H1 (cell line): ENCODE results near the gene CDH12. TPM values are rescaled to one million over a fixed set of nuclear protein-coding genes. Genes with fewer than 3 reads are reported as not detected.

ENCODE experiments used
- CTCF ChIA-PET: fragments of 300-600 bp; sonication (Branson Sonifier 250); formaldehyde crosslinking; loops from one replicate; lab custom pipeline; 2021; ENCODE audit not compliant: partially characterized antibody; lab: Charles Lee
- POLR2A ChIA-PET: fragments of 300-600 bp; sonication (Branson Sonifier 250); formaldehyde crosslinking; loops from one replicate; lab custom pipeline; 2021; ENCODE audit warnings: inconsistent platforms; ENCODE audit not compliant: partially characterized antibody; lab: Charles Lee
- DNase-seq, 2 experiments: peaks; one replicate each; pipeline versions ENCODE4 v3.0.0 to v3.0.0-alpha.2; 2010 to 2022; ENCODE audit warnings: low spot score in 2 of 2, low read depth in 1 of 2, mixed read lengths in 1 of 2
- FAIRE-seq: peaks from 2 replicates; lab custom pipeline; 2011; peaks lifted over from hg19 to GRCh38; lab: Jason Lieb, UNC
- H2AFZ ChIP-seq: 2 replicates; pipeline ENCODE4 v1.8.1; 2012; ENCODE audit warnings: low read length, inconsistent platforms
- H2AK5ac ChIP-seq: 2 replicates; pipeline ENCODE4 v1.6.1; 2013; ENCODE audit warnings: low read depth, low read length
- H2BK120ac ChIP-seq: replicated peaks from 2 replicates; pipeline ENCODE3; 2013; ENCODE audit warnings: low read depth, low read length, inconsistent platforms
- H2BK12ac ChIP-seq: 2 replicates; pipeline ENCODE4 v1.6.1; 2013; ENCODE audit warnings: low read depth, low read length
- H2BK15ac ChIP-seq: 2 replicates; pipeline ENCODE4 v1.6.1; 2013; ENCODE audit warnings: low read length
- H2BK20ac ChIP-seq: 2 replicates; pipeline ENCODE4 v1.6.1; 2013; ENCODE audit warnings: low read length
- H2BK5ac ChIP-seq: 2 replicates; pipeline ENCODE4 v1.6.1; 2013; ENCODE audit warnings: low read depth, low read length
- H3K14ac ChIP-seq: 2 replicates; pipeline ENCODE4 v1.6.1; 2013; ENCODE audit warnings: inconsistent platforms; ENCODE audit not compliant: insufficient read length
- H3K18ac ChIP-seq: 2 replicates; pipeline ENCODE4 v1.6.1; 2013; ENCODE audit warnings: low read length; ENCODE audit errors: extremely low read depth
- H3K23ac ChIP-seq: 2 replicates; pipeline ENCODE4 v1.6.1; 2013; ENCODE audit warnings: inconsistent platforms; ENCODE audit not compliant: insufficient read length
- H3K23me2 ChIP-seq: 2 replicates; pipeline ENCODE4 v1.6.1; 2013; ENCODE audit warnings: low read depth, low read length
- H3K27ac ChIP-seq: 2 replicates; pipeline ENCODE4 v1.6.1; 2011; ENCODE audit warnings: low read depth, low read length, inconsistent platforms
- H3K27me3 ChIP-seq, 4 experiments: replicated peaks in 1 of 4; 1 replicate in 1 of 4; 2 replicates in 3 of 4; pipeline versions ENCODE4 v1.6.1 to v1.8.1; 2011 to 2013; ENCODE audit warnings: low read length in 3 of 4, mild to moderate bottlenecking in 3 of 4, inconsistent platforms in 2 of 4, mixed read lengths in 2 of 4, moderate library complexity in 1 of 4; ENCODE audit not compliant: control insufficient read depth in 3 of 4, insufficient read depth in 3 of 4; ENCODE audit errors: extremely low read depth in 1 of 4
- H3K36me3 ChIP-seq, 4 experiments: 2 replicates each; pipeline versions ENCODE4 v1.6.1 to v1.8.1; 2011 to 2013; ENCODE audit warnings: mild to moderate bottlenecking in 4 of 4, low read length in 3 of 4, moderate library complexity in 2 of 4, control low read depth in 1 of 4, inconsistent platforms in 1 of 4; ENCODE audit not compliant: insufficient read depth in 4 of 4, control insufficient read depth in 2 of 4
- H3K4ac ChIP-seq: replicated peaks from 2 replicates; pipeline ENCODE3; 2013; ENCODE audit warnings: low read length, low read depth, mixed read lengths, inconsistent platforms; ENCODE audit not compliant: insufficient read length
- H3K4me1 ChIP-seq, 4 experiments: replicated peaks in 1 of 4; 1 replicate in 1 of 4; 2 replicates in 3 of 4; pipeline versions ENCODE4 v1.6.1 to v1.8.1; 2011 to 2013; ENCODE audit warnings: low read length in 3 of 4, inconsistent platforms in 2 of 4, mixed read lengths in 1 of 4; ENCODE audit not compliant: insufficient read depth in 4 of 4, control insufficient read depth in 3 of 4
- H3K4me2 ChIP-seq, 2 experiments: 2 replicates each; pipeline versions ENCODE4 v1.6.1 to v1.8.1; 2011 to 2013; ENCODE audit warnings: low read depth in 2 of 2, low read length in 2 of 2, control low read depth in 1 of 2, inconsistent platforms in 1 of 2, mild to moderate bottlenecking in 1 of 2; ENCODE audit not compliant: insufficient read depth in 1 of 2
- H3K4me3 ChIP-seq, 4 experiments: fragments of 200-600, 300-600 bp in 1 of 4; sonication (generic), shearing (Covaris generic), sonication (Bioruptor Twin) in 1 of 4; 2 replicates each; pipeline versions ENCODE4 v1.5.1 to v1.8.1; 2011 to 2016; ENCODE audit warnings: low read length in 4 of 4, low read depth in 3 of 4, control low read depth in 2 of 4, inconsistent platforms in 2 of 4, mild to moderate bottlenecking in 2 of 4, mixed read lengths in 1 of 4, moderate library complexity in 1 of 4; ENCODE audit not compliant: insufficient read depth in 2 of 4; ENCODE audit errors: extremely low read depth in 1 of 4
- H3K56ac ChIP-seq: replicated peaks from 2 replicates; pipeline ENCODE3; 2013; ENCODE audit warnings: low read depth, mild to moderate bottlenecking, mixed read lengths, low read length, inconsistent platforms; ENCODE audit not compliant: insufficient read length
- H3K79me1 ChIP-seq: 2 replicates; pipeline ENCODE4 v1.6.1; 2013; ENCODE audit warnings: low read depth, low read length, control low read depth
- H3K79me2 ChIP-seq, 2 experiments: 2 replicates each; pipeline versions ENCODE4 v1.6.1 to v1.8.1; 2012 to 2013; ENCODE audit warnings: low read length in 2 of 2, mild to moderate bottlenecking in 2 of 2, inconsistent platforms in 1 of 2; ENCODE audit not compliant: insufficient read depth in 2 of 2, control insufficient read depth in 1 of 2
- H3K9ac ChIP-seq, 4 experiments: replicated peaks in 1 of 4; 1 replicate in 1 of 4; 2 replicates in 3 of 4; pipeline versions ENCODE4 v1.6.1 to v1.8.1; 2011 to 2013; ENCODE audit warnings: low read depth in 3 of 4, low read length in 3 of 4, control low read depth in 2 of 4, mild to moderate bottlenecking in 2 of 4, moderate library complexity in 2 of 4, inconsistent platforms in 1 of 4; ENCODE audit errors: extremely low read depth in 1 of 4
- H3K9me3 ChIP-seq, 2 experiments: 2 replicates each; pipeline versions ENCODE4 v1.6.1 to v1.8.1; 2012 to 2013; ENCODE audit warnings: mild to moderate bottlenecking in 2 of 2, moderate library complexity in 2 of 2, control low read depth in 1 of 2, inconsistent platforms in 1 of 2, low read depth in 1 of 2, low read length in 1 of 2, mixed read lengths in 1 of 2; ENCODE audit not compliant: insufficient read depth in 2 of 2
- H4K20me1 ChIP-seq, 2 experiments: replicated peaks in 1 of 2; 2 replicates each; pipeline versions ENCODE3 to v1.8.1; 2011 to 2013; ENCODE audit warnings: inconsistent platforms in 2 of 2, low read length in 2 of 2, mild to moderate bottlenecking in 1 of 2; ENCODE audit not compliant: insufficient read depth in 2 of 2, control insufficient read depth in 1 of 2
- H4K5ac ChIP-seq: 2 replicates; pipeline ENCODE4 v1.6.1; 2013; ENCODE audit warnings: low read length, low read depth, mixed read lengths, inconsistent platforms; ENCODE audit not compliant: insufficient read length
- H4K8ac ChIP-seq: 2 replicates; pipeline ENCODE4 v1.8.0; 2013; ENCODE audit warnings: mild to moderate bottlenecking, moderate library complexity, low read length, inconsistent platforms; ENCODE audit not compliant: insufficient read depth; ENCODE audit errors: extremely low read depth
- H4K91ac ChIP-seq: replicated peaks from 2 replicates; pipeline ENCODE3; 2013; ENCODE audit warnings: low read length, mixed read lengths, inconsistent platforms; ENCODE audit not compliant: insufficient read length
- ATF3 ChIP-seq: IDR thresholded peaks from 2 replicates; pipeline ENCODE4 v1.6.1; 2011; ENCODE audit warnings: low read depth, mild to moderate bottlenecking, low read length; ENCODE audit not compliant: insufficient read depth
- CEBPB ChIP-seq: IDR thresholded peaks from 2 replicates; pipeline ENCODE4 v1.6.1; 2012; ENCODE audit warnings: low read depth, low read length
- CHD1 ChIP-seq: IDR thresholded peaks from 2 replicates; pipeline ENCODE4 v1.6.1; 2012; ENCODE audit warnings: low read depth, low read length, improper control_type of control experiment
- CREB1 ChIP-seq: IDR thresholded peaks from 2 replicates; pipeline ENCODE4 v1.6.1; 2012; ENCODE audit warnings: inconsistent platforms
- E2F6 ChIP-seq: IDR thresholded peaks from 2 replicates; pipeline ENCODE4 v1.6.1; 2012; ENCODE audit warnings: inconsistent platforms
- EP300 ChIP-seq, 2 experiments: IDR thresholded peaks; 1 replicate in 1 of 2; 2 replicates in 1 of 2; pipeline ENCODE4 v1.6.1; 2011 to 2012; ENCODE audit warnings: low read depth in 2 of 2, low read length in 2 of 2, mild to moderate bottlenecking in 2 of 2, borderline replicate concordance in 1 of 2, inconsistent platforms in 1 of 2, moderate library complexity in 1 of 2
- EZH2 ChIP-seq: fragments of 200-600 bp; sonication (generic); IDR thresholded peaks from 2 replicates; pipeline ENCODE4 v1.7.1; 2012; ENCODE audit warnings: low read depth, mild to moderate bottlenecking, moderate library complexity, low read length, inconsistent platforms; ENCODE audit not compliant: severe bottlenecking
- FOSL1 ChIP-seq: IDR thresholded peaks from 2 replicates; pipeline ENCODE4 v1.6.1; 2011; ENCODE audit warnings: mild to moderate bottlenecking, low read depth, low read length, moderate library complexity; ENCODE audit not compliant: insufficient read depth
- GTF2F1 ChIP-seq: IDR thresholded peaks from 2 replicates; pipeline ENCODE4 v1.6.1; 2012; ENCODE audit warnings: low read depth, low read length, improper control_type of control experiment, borderline replicate concordance
- JUND ChIP-seq: IDR thresholded peaks from 2 replicates; pipeline ENCODE4 v1.6.1; 2011; ENCODE audit warnings: mild to moderate bottlenecking, improper control_type of control experiment, low read length
- SAP30 ChIP-seq: fragments of 300-600 bp; sonication (generic); IDR thresholded peaks from 2 replicates; pipeline ENCODE4 v1.7.1; 2012; ENCODE audit warnings: low read length, moderate library complexity, mild to moderate bottlenecking, inconsistent platforms; ENCODE audit not compliant: insufficient read depth, insufficient replicate concordance
- SIX5 ChIP-seq: IDR thresholded peaks from 2 replicates; pipeline ENCODE4 v1.6.1; 2011; ENCODE audit warnings: mild to moderate bottlenecking, low read depth, low read length
- TAF1 ChIP-seq: IDR thresholded peaks from 2 replicates; pipeline ENCODE4 v1.6.1; 2011; ENCODE audit warnings: mild to moderate bottlenecking, low read depth, low read length
- TEAD4 ChIP-seq: IDR thresholded peaks from 2 replicates; pipeline ENCODE4 v1.6.1; 2012; ENCODE audit warnings: low read depth, low read length, inconsistent platforms, mixed read lengths
- WGBS, 2 experiments: shearing (Covaris generic) in 1 of 2; methylation state at CpG; one replicate each; pipeline versions ENCODE4 v1.1.6 to v1.1.7; 2013 to 2015; ENCODE audit warnings: low lambda C conversion rate in 2 of 2, mixed read lengths in 2 of 2, inconsistent platforms in 1 of 2, low coverage in 1 of 2, missing lambda C conversion rate in 1 of 2; ENCODE audit not compliant: insufficient replicate concordance in 2 of 2, insufficient coverage in 1 of 2, insufficient read length in 1 of 2; ENCODE audit errors: extremely low coverage in 1 of 2, missing lambda C conversion rate in 1 of 2; 5-methylcytosine and 5-hydroxymethylcytosine counted together
- polyA plus RNA-seq, 7 experiments: library from polyadenylated mRNA; depleted of rRNA in 3 of 7; stranded (reverse) in 5 of 7; unstranded in 2 of 7; fragments of >200 nt in 5 of 7; fragments of 200-250 nt in 2 of 7; gene quantifications; 1 replicate in 5 of 7; 2 replicates in 1 of 7; 4 replicates in 1 of 7; pipeline versions ENCODE4 v1.2.1 to v1.2.3, GENCODE V29; 2011 to 2013; ENCODE audit warnings: missing spikeins in 2 of 7, mixed read lengths in 2 of 7
- total RNA-seq: library from RNA; stranded (reverse); fragmentation: NEBNext Ultra II Directional; extraction: Animal tissue kit (Norgen Biotek cat#: 25700); gene quantifications from 2 replicates; pipeline ENCODE4 v1.2.1, GENCODE V29; 2021

The CDH12 gene
- total and polyA plus RNA-seq, 2 of the 8 experiments (the other 6 are each of a cell fraction or from before 2014, with no cell fraction given) = 0.03 TPM; not detected in 1

- H2BK5ac ChIP-seq = no peak overlapping the region
- no peak overlapping the region for H2BK120ac ChIP-seq
- H3K23me2 ChIP-seq = no peaks in the 10 kb centered on the region
- H2BK20ac ChIP-seq = no peak overlapping the region
- H3K27ac ChIP-seq = no peak overlapping the region
- H3K56ac ChIP-seq = no peak overlapping the region
- no peak overlapping the region for H3K4me2 ChIP-seq
- H4K91ac ChIP-seq = no peak overlapping the region
- H2BK15ac ChIP-seq = no peak overlapping the region
- no peaks in the 10 kb centered on the region for H3K36me3 ChIP-seq
- no peak overlapping the region for H3K4ac ChIP-seq
- H3K14ac ChIP-seq = no peak overlapping the region
- H4K8ac ChIP-seq = no peak overlapping the region
- H2AK5ac ChIP-seq = no peak overlapping the region
- no peaks in the 10 kb centered on the region for H3K27me3 ChIP-seq
- DNase-seq = no peak
- no peaks in the 10 kb centered on the region for H4K20me1 ChIP-seq
- H3K18ac ChIP-seq = no peak overlapping the region
- H4K5ac ChIP-seq = no peak overlapping the region
- H3K4me3 ChIP-seq = no peak overlapping the region
- POLR2A ChIA-PET = no interaction called here
- 76% methylated on average over 5 of the region's 5 CpGs; no CpG with 5 or more reads in 1 of the 2 experiments for WGBS, 2 experiments
- no peaks in the 10 kb centered on the region for H3K79me1 ChIP-seq
- no peak overlapping the region for H3K23ac ChIP-seq
- no peaks in the 10 kb centered on the region for H3K79me2 ChIP-seq
- H3K9ac ChIP-seq = no peak overlapping the region
- H2AFZ ChIP-seq = no peak overlapping the region
- CTCF ChIA-PET = no interaction called here
- no peaks in the 10 kb centered on the region for H3K4me1 ChIP-seq
- H3K9me3 ChIP-seq = no peaks in the 10 kb centered on the region
- no peak overlapping the region for H2BK12ac ChIP-seq
- no peak for FAIRE-seq
- no peak for TF ChIP-seq FOSL1
- TF ChIP-seq GTF2F1 = no peak
- no peak for TF ChIP-seq TEAD4
- TF ChIP-seq SIX5 = no peak
- no peak for TF ChIP-seq E2F6
- TF ChIP-seq SAP30 = no peak
- no peak for TF ChIP-seq TAF1
- TF ChIP-seq CHD1 = no peak
- no peak for TF ChIP-seq ATF3
- TF ChIP-seq EP300 (IDR thresholded peaks at IDR 0.05; ENCODE audit: borderline replicate concordance in 1 of 2, low read depth in 2 of 2, low read length in 2 of 2) = no peak
- TF ChIP-seq CREB1 = no peak
- TF ChIP-seq JUND = no peak
- TF ChIP-seq CEBPB = no peak
- no peak for TF ChIP-seq EZH2
These were observed 372.8 kb downstream of the CDH12 start for GRCh38 chr5:22480305-22480704.
